SKM-1 (cell line): Measurements from ENCODE around the gene SMR3A.

Experiments
- DNase-seq: peaks from one replicate; lab custom pipeline; 2025; ENCODE audit not compliant: unreplicated experiment; lab: John Stamatoyannopoulos, UW

The SMR3A gene

DNA sequence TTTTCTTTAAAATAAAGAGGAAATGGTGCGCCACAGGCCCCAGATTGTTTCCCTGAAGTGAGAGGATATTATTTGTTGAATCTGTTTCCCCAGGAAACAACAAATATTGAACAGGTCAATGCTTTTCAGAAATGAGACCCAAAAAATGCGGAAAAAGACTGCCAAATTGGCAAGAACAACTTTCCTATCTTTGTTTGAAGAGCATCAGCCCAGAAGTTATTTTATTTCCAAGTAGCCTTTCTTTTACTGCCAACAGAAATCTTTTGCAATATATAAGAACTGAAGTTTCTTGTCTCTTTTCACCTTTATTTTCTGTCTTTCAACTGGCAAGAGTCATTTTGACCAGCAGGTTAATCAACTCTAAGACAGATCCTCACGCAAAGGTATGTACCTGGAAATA lies at the start of gene SMR3A:
SMR3A (plus strand) TSS at position 301 of the 400 bp plus-strand sequence. CDS start 1,356 bp downstream, outside the sequence.
- no peak for DNase-seq

DNA sequence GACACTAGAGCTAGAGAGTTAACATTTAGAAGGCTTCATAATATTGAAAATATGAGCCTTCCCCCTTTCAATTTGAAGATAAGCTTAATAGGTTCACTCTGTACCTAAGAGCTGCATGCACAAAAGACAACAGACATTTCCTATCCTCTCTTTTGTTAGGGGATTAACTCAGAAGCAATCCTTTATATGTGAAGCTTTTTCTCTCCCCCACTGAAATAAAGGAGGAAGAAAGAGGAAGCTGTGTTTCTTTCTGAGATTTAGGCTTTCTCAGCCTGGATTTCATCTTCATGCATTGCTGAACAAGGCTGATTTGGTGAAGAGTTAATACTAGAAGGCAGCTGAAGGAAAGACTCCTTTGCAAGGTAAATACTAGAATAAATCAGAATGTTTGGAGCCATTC lies 46.8 kb upstream of the SMR3A start:
- DNase-seq, result no peak

DNA sequence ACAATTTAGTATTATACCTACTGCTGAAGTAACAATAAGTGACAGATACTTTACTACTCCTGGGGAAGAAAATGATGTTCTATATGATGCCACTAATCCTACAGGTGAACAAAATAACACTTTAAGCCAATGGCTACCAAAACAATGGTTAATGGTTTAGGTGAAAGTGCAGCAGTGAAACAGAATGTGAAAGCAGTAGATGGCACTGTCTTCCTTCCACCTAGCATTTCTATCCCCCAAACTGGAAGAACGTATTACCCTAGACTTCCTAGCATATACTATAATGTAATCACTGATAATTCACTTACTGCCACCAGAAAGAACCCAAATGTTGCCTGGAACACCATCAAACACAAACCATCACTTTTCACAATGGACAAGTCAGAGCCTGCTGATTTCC lies 44.6 kb upstream of the SMR3A start:
- no peak for DNase-seq

DNA sequence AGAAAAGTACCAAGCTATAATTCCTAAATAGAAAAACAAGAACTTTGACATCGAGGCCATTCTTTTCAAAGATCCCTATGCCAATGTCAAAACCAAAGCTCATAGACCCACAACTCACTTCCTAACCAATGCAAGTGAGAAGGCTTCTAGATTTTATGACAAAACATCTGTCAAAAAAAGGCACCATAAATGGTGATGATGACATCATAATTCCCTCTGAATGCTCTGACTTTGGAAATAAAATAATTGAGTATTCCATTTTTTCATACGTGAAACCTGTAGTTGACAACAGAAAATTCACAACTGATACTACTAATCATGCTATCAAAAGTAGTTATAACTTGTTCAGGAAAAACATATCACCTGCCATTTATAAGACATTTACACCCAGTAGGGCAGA lies 34.5 kb upstream of the SMR3A start:
- no peak for DNase-seq

DNA sequence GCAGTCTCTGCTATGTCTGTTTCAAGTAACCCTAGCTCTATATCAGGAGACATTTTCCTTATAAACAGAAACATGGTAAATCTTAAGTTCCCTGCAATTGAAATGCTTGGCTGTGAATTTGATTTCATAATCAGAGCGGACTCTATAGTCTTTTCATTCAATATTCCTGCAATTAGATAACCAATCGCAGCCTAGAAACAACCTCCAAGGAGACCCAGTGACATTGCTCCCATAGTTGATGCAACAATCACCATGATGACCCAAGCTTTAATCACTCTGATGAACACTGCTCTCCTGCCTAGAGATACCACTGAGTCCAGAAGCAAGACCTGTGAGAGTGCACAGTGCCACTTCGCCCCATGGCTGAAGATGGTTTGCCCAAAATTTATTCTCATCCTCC lies 25.9 kb upstream of the SMR3A start, which contains the start of gene CABS1:
CABS1 (plus strand) TSS at position 301 of the 400 bp plus-strand sequence; CDS start at position 360, 59 bp downstream.
- DNase-seq, result no peak

DNA sequence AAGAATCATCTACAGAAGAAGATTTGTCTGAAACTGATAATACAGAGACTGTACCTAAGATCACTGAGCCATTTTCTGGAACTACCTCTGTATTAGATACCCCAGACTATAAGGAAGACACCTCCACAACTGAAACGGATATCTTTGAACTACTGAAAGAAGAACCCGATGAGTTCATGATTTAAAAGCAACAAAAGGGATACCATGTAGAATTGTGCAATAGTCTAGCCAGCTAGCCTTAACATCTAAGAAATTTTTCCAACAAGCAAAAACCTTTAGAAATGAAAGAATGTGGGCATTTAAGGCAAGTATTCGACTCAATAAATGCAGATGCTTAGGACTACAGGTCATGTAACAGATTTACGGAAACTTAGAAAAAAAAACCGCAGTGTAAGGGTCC lies 24.5 kb upstream of the SMR3A start:
- DNase-seq, result no peak

DNA sequence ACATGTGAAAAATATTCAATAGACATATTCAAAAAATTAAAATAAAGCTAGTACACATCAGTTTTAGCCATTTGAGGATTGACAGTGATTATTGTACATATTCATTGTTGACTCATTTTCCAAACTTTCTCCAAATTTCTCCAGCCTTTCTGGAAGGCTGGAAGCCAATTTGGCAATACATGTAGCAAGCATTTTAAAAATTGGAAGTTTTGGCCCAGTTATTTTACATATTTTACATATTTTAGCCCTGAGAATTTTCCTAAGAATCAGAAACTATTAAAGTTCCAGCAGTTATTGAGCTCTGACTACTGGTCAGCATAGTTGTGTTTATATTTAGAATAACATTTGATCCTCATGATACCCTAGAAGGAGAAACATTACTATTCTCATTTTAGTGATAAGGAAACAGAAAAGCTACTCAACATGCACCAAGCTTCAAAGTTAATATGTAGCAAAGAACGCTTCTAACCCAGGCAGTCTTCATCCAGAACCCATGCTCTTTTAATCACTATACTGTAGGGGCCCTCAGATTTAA lies 22.6 kb upstream of the SMR3A start:
- DNase-seq, result no peak

DNA sequence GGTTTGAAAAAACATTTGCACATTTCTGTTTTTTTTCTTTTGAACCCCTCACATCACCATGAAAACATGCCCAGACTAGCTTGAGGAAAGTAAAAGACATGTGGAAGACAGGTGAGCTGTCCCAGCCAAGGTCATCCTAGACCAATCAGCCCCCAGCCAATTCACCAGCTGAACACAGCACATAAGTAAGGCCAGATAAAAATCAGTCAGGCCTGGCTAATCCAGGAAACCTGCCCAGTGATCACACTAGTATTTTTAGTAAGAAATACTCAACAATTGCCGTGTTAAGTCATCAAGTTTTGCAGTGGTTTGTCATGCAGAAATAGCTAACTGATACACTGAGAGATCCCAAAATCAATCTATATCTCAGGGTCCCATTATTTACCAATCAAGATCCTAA lies 4.4 kb upstream of the SMR3A start:
- DNase-seq, result no peak

DNA sequence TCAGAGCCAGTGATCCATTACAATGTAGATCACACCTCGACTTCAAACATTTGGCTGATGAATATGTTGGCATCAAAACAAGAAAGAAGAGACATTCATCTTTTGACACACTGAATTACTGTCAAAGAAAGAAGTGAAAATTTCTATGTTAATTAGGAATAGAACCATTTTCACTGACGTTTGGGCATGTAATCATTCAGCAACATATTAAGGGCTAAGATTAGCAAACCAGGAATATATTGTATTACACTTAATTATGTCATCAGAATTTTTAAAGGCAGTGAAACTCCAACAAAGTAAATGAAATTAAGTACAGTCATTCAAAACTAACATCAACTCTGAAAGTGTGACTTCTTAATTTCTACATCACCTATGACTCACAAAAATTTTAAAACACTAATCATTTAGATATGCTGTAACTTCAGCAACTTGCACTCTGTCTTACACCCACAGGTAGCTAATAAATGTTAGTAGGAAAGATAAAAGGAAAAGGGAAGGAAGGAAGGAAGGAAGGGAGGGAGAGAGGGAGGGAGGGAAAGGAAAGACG lies 1.4 kb upstream of the SMR3A start:
- no peak for DNase-seq

DNA sequence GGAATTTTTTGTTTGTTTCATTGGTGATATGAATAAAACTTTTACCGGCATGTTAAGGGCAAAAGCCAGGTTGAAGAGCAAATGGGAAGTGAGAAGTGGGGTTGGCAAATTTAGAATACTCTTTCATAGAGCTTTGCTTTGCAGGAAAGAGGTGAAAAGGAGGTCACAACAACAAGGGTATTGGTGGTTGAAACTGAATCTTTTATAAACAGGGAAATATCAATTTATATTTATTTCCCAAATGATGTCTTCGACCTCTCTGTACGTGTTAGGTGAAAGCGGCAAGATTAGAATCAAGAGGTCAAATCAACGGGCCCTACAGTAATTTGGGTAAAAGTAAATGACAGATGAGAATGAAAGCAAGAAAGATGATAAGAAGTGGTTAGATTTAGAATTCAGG lies 3.4 kb downstream of the SMR3A start:
- no peak for DNase-seq

DNA sequence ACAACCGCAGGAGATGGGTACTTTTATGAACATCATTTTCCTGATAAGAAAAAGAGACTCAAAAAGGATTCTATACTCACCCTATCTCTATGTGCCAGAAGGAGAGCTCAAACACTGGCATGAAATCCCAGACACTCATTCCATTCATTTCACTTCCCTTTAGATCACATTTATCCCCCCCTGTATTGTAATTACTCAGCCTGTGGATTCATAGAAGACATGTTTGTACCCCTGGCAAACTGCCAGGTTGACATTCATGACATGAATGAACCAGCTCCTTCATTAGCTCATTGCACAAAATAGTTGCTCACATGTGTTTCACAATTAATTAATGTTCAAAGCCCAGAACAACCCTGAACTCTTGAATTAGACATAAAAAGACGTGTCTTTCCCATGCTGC lies 4.9 kb downstream of the SMR3A start:
- no peak for DNase-seq

DNA sequence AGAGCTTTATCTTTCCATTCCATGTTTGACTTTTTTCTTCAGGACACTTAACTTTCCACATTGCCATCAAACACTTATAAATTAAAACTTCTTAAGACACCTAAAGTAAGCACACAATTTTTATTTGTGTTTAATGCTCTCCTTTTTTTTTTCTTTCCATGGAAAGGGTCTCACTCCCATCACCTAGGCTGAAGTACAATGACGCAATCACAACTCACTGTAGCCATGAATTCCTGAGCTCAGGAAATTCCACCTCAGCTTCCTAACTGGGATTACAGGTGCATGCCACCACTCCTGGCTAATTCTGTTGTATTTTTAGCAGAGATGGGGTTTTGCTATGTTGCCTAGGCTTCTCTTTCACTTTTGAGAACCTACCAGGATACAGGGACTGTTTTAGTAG lies 7.3 kb downstream of the SMR3A start:
- DNase-seq, result no peak

DNA sequence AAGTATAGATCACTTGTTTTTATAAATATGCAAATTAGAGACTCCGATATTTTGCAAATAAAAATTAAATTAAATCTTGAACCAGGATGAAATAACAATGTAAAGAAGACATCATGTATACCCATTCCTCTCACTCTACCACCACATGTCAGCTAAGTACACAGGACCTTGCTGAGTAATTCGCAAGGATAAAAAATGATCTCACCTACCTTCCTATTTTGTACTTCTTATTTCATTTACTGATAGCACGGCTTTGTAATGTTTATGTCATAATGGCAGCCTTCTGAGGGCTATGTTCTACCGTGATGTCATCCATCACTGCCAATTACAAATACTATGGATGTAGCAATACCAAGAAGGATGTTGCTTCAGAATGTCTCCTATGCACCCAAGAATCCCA lies 11.4 kb downstream of the SMR3A start:
- no peak for DNase-seq

DNA sequence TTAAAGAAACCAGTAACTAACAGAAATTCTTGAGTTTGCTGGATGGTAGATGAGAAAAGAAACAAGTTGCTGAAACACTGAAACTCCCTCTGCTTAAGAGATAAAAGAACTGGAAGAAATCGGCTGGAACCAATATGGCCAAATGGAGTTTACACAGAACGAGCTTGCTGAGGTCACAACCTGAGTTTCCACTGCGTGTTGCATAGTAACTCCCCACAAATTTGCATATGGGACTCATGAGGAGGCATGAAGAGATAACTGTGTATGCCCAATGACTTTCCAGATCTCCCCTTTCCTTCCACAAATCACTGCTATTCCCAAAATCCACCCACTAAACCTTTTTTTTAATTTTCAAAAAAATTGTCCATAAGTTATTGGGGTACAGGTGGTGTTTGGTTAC lies 12.2 kb downstream of the SMR3A start:
- DNase-seq, result no peak

DNA sequence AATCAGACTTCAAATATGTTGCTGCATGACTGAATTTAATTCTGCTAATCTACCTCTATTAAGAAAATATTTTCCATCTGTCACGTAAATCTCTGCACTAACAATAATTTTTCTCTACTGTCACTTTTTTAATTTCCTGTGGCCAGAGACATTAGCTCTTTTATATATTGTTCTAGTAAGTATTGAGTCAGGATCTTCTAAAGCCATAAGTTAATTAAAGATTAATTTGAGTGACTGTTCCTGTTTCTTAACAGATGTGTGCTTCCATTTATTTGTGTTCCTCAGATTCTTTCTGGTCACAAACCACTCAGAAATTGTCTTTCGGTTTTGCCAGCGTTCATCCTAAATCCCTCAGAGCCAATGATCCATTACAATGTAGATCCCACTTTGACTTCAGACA lies 20.0 kb downstream of the SMR3A start:
- no peak for DNase-seq

DNA sequence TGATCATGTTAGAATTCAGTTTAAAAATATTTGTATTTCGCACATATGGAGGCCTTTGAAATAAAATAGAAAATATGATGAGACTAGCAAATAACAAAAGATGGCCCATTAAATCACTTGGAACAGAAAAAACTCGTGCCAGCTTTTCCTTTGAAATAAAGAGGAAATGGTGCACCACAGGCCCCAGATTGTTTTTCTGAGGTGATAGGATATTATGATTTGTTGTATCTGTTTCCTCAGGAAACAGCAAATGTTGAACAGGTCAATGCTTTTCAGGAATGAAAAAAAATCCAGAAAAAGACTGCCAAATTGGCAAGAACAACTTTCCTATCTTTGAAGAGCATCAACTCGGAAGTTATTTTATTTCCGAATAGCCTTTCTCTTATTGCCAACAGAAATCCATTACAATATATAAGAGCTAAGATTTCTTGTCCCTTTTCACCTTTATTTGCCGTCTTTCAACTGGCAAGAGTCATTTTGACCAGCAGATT lies 22.2 kb downstream of the SMR3A start, which contains the start of gene SMR3B:
SMR3B (plus strand) TSS at position 441 of the 491 bp plus-strand sequence. CDS start 1,380 bp downstream, outside the sequence.
- DNase-seq, result no peak

DNA sequence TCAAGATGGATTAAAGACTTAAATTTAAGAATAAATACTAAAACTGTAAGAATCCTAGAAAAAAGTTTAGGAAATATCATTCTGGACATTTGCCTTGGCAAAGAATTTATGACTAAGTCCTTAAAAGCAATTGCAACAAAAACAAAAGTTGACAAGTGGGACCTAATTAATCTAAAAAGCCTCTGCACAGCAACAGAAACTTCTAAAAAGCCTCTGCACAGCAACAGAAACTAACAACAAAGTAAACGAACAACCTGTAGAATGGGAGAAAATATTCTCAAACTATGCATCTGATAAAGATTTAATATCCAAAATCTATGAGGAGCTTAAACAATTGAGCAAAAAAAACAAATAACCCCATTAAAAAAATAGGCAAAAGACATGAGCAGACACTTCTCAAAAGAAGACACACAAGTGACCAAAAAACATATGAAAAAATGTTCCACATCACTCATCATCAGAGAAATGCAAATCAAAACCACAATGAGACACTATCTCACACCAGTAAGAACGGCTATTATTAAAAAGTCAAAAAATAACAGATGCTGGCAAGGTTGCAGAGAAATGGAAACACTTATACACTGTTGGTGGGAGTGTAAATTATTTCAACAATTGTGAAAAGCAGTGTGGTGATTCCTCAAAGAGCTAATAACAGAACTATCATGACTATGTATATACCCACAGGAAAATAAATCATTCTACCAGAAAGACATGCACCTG lies 31.7 kb downstream of the SMR3A start:
- no peak for DNase-seq

DNA sequence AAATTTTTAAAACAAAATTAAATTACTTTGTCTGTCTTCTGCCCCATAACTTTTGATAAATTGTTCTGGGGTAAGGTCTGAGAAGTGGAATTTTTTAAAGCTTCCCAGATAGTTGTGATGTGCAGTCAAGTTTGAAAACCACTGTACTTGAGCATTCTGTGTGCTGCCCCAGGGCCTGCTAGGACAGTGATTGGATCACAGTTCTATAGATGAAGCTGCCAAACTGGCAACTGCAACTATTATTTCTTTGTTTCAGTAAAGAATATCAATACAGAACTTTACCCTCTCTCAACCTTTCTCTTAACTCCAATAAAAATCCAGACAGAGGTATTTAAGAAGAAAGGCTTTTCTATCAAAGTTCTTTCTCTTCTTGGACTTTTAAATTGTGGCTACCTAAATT lies 37.0 kb downstream of the SMR3A start, which contains the start of gene OPRPN:
OPRPN (plus strand) TSS at position 361 of the 400 bp plus-strand sequence. CDS start 1,346 bp downstream, outside the sequence.
- no peak for DNase-seq

DNA sequence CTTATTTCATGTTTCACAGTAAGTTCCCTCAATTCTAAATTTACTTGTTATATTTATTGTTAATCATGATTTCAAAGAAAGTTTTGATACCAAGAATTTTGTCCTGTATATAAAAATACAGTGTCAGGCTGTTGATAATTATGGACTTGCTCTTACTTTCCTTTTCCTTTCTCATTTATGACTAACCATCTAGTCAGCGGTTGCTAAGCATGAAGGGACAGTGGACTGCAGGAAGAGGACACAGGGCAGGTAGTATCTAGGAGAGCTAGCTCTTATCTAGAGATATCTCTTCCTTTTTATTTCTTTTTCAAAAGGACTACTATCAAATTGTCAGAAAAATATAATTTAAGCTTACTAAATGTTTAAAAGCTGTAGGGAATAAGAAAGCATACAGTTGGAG lies 38.8 kb downstream of the SMR3A start:
- DNase-seq, result no peak

DNA sequence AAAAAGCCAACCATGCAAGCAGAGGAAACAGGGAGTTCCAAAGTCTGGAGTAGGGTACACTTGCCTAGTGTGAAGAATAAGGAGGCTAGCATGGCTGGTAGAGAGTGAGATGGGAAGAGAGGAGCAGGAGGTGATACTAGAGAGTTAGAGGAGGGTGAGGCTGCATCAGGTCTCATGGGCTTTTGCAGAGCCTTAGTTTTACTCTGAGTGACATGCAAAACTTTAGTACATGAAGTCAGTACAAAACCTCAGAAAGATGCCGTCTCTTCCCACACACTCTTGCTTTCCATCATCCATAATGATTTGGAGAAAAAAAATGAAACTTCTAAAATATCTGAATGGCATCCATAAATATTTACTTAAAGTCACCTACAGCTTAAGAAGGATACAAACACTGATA lies 42.2 kb downstream of the SMR3A start:
- no peak for DNase-seq

DNA sequence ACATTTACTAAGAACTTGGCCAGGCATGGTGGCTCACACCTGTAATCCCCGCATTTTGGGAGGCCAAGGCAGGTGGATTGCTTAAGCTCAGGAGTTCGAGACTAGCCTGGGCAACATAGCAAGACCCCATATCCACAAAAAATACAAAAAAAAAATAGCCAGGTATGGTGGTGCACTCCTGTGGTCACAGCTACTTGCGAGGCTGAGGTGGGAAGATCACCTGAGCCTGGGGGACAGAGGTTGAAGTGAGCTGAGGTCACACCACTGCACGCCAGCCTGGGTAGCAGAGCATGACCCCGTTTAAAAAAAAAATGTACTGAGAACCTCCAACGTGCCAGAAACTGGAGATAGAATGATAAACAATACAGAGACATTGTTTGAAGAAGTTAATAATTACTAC lies 45.2 kb downstream of the SMR3A start:
- DNase-seq, result no peak
